Esophagus muscularis mucosa (tissue), 4 donors: Measurements from ENCODE around the gene IL17B. TPM values are rescaled to one million over a fixed set of nuclear protein-coding genes. Genes with fewer than 3 reads are reported as not detected.

Experiments
- DNase-seq: peaks from one replicate; pipeline ENCODE4 v3.0.0-alpha.2; 2017; ENCODE audit errors: extremely low spot score
- H3K27ac ChIP-seq, 4 donors: fragments of 200-600 bp; sonication (generic); replicated peaks in 1 of 4; 1 replicate in 3 of 4; 2 replicates in 1 of 4; pipeline ENCODE4 v1.5.1; 2016 to 2019; ENCODE audit warnings: mild to moderate bottlenecking in 1 of 4
- H3K27me3 ChIP-seq, 4 donors: fragments of 200-600 bp; sonication (generic); one replicate each; pipeline versions ENCODE4 v1.5.1 to v1.6.0; 2016 to 2019
- H3K36me3 ChIP-seq, 4 donors: fragments of 200-600 bp; sonication (generic); one replicate each; pipeline ENCODE4 v1.5.1; 2016 to 2019
- H3K4me1 ChIP-seq, 4 donors: fragments of 200-600 bp; sonication (generic); one replicate each; pipeline ENCODE4 v1.5.1; 2016 to 2019
- H3K4me3 ChIP-seq, 4 donors: fragments of 200-600 bp; sonication (generic); 1 replicate in 2 of 4; 2 replicates in 2 of 4; pipeline ENCODE4 v1.5.1; 2016 to 2019; ENCODE audit warnings: mild to moderate bottlenecking in 4 of 4, moderate library complexity in 1 of 4
- H3K9me3 ChIP-seq, 4 donors: fragments of 200-600 bp; sonication (generic); 1 replicate in 3 of 4; 2 replicates in 1 of 4; pipeline ENCODE4 v1.5.1; 2016 to 2019
- CTCF ChIP-seq, 3 experiments: fragments of 200-600 bp in 2 of 3; fragments of 450-650 bp in 1 of 3; sonication (generic) in 2 of 3; IDR thresholded peaks; one replicate each; pipeline ENCODE4 v1.5.1; 2017 to 2019; ENCODE audit warnings: antibody characterized with exemption in 3 of 3, mild to moderate bottlenecking in 2 of 3, moderate library complexity in 1 of 3
- EP300 ChIP-seq: sonication (generic); formaldehyde crosslinking; IDR thresholded peaks from one replicate; pipeline ENCODE4 v1.6.1; 2017; ENCODE audit warnings: antibody characterized with exemption
- POLR2A ChIP-seq: fragments of 450-650 bp; IDR thresholded peaks from one replicate; pipeline ENCODE4 v1.6.1; 2017; ENCODE audit warnings: antibody characterized with exemption, moderate library complexity, mild to moderate bottlenecking, low read depth
- POLR2AphosphoS5 ChIP-seq, 2 donors: sonication (generic); formaldehyde crosslinking; IDR thresholded peaks; one replicate each; pipeline ENCODE4 v1.6.1; 2017; ENCODE audit warnings: antibody characterized with exemption in 2 of 2
- WGBS: methylation state at CpG from one replicate; pipeline ENCODE4 v1.1.5; 2018; 5-methylcytosine and 5-hydroxymethylcytosine counted together
- intact Hi-C: fragments of 100-400 bp; cut with DNase I; formaldehyde crosslinking; loops from one replicate; pipeline ENCODE4 v1.15.1; 2023
- total RNA-seq, 4 donors: library from RNA; depleted of rRNA; stranded (reverse); fragments of >200 nt; gene quantifications; one replicate each; pipeline versions ENCODE4 v1.1.0 to v1.2.1, GENCODE V29; 2016

IL17B gene
- total RNA-seq, 4 donors from 2014 or later = 2.5 to 20.3 (median 8.0) TPM

- Histone ChIP-seq H3K4me3 (peak overlapping the region in 3 of 4 donors; percentile 0 to 19 (median 3)), H3K9me3 (no peaks in the 10 kb centered on the region), H3K4me1 (peaks cover 64 to 100% (median 94%) of the 10 kb centered on the region in 4 donors), H3K27ac (peak overlapping the region; percentile 92 to 97 (median 96)), H3K36me3 (no peaks in the 10 kb centered on the region), H3K27me3 (no peaks in the 10 kb centered on the region)
- DNase-seq = no peak
- intact Hi-C loops = loop anchor here (2.0 kb wide), 1 partner anchor 17 kb away; no protein-coding TSS in a partner anchor
- WGBS = 45% methylated on average over 1 of the region's 1 CpG
- TF ChIP-seq CTCF (IDR thresholded peaks at IDR 0.05) = no peak
- peak in 1 of 2 donors; percentile 40 for TF ChIP-seq POLR2AphosphoS5 (IDR thresholded peaks at IDR 0.05)
These were observed 8.9 kb upstream of the IL17B start for GRCh38 chr5:149387982-149388381.

- H3K4me3 ChIP-seq = peak overlapping the region in 3 of 4 donors; percentile 0 to 33 (median 20)
- H3K9me3 ChIP-seq = no peaks in the 10 kb centered on the region
- intact Hi-C loops = loop anchor here (2.0 kb wide), 1 partner anchor 18 kb away; no protein-coding TSS in a partner anchor
- no peak for DNase-seq
- H3K4me1 ChIP-seq = peaks cover 72 to 100% (median 94%) of the 10 kb centered on the region in 4 donors
- H3K27me3 ChIP-seq = no peaks in the 10 kb centered on the region
- peak overlapping the region; percentile 92 to 97 (median 96) for H3K27ac ChIP-seq
- TF ChIP-seq POLR2A = no peak
- TF ChIP-seq POLR2AphosphoS5 (IDR thresholded peaks at IDR 0.05) = peak in 1 of 2 donors; percentile 30
- no peak for TF ChIP-seq CTCF (IDR thresholded peaks at IDR 0.05)
- TF ChIP-seq EP300 = peak; percentile 86
- no peaks in the 10 kb centered on the region for H3K36me3 ChIP-seq
- WGBS = 33% methylated on average over 9 of the region's 9 CpGs
These were observed 8.1 kb upstream of the IL17B start for GRCh38 chr5:149387081-149387631.

- Histone ChIP-seq H3K27ac (peak overlapping the region; percentile 92 to 97 (median 96)), H3K36me3 (no peaks in the 10 kb centered on the region), H3K27me3 (no peaks in the 10 kb centered on the region), H3K9me3 (no peaks in the 10 kb centered on the region), H3K4me1 (peaks cover 82 to 100% (median 94%) of the 10 kb centered on the region in 4 donors), H3K4me3 (peak overlapping the region; percentile 16 to 55 (median 25))
- DNase-seq = no peak
- intact Hi-C loops = loop anchor here (2.0 kb wide), 1 partner anchor 19 kb away; no protein-coding TSS in a partner anchor
- WGBS = 45% methylated on average over 5 of the region's 5 CpGs
- TF ChIP-seq POLR2AphosphoS5 (IDR thresholded peaks at IDR 0.05) (peak in 1 of 2 donors; percentile 72), CTCF (IDR thresholded peaks at IDR 0.05) (no peak), POLR2A (no peak), EP300 (peak; percentile 23)
These were observed 7.1 kb upstream of the IL17B start for GRCh38 chr5:149386166-149386565.

- TF ChIP-seq CTCF (IDR thresholded peaks at IDR 0.05) = no peak
- TF ChIP-seq POLR2A = no peak
- peak; percentile 68 for TF ChIP-seq EP300
- TF ChIP-seq POLR2AphosphoS5 (IDR thresholded peaks at IDR 0.05) = peak in 1 of 2 donors; percentile 91
- intact Hi-C loops = no loop called here
These were observed 4.3 kb upstream of the IL17B start for GRCh38 chr5:149383399-149383798.

More at GRCh38 chr5:149383399-149383798, 4.3 kb upstream of the IL17B start:
- WGBS = 29% methylated on average over 8 of the region's 9 CpGs
- Histone ChIP-seq H3K4me1 (peaks cover 69 to 98% (median 95%) of the 10 kb centered on the region in 4 donors), H3K27me3 (no peaks in the 10 kb centered on the region), H3K27ac (peak overlapping the region; percentile 92 to 97 (median 96)), H3K36me3 (no peaks in the 10 kb centered on the region), H3K4me3 (peak overlapping the region; percentile 28 to 61 (median 51)), H3K9me3 (no peaks in the 10 kb centered on the region)
- DNase-seq = no peak
